Jurkat, Clone E6-1 (cell line): ENCODE results near the gene SLC41A1.

ENCODE experiments used
- DNase-seq: peaks from one replicate; pipeline ENCODE4 v3.0.0-alpha.2; 2011; ENCODE audit warnings: low read depth, low spot score
- H3K4me3 ChIP-seq: 2 replicates; pipeline ENCODE4 v1.5.1; 2011; ENCODE audit warnings: mild to moderate bottlenecking, low read length, control low read depth, moderate library complexity

The SLC41A1 gene

DNA sequence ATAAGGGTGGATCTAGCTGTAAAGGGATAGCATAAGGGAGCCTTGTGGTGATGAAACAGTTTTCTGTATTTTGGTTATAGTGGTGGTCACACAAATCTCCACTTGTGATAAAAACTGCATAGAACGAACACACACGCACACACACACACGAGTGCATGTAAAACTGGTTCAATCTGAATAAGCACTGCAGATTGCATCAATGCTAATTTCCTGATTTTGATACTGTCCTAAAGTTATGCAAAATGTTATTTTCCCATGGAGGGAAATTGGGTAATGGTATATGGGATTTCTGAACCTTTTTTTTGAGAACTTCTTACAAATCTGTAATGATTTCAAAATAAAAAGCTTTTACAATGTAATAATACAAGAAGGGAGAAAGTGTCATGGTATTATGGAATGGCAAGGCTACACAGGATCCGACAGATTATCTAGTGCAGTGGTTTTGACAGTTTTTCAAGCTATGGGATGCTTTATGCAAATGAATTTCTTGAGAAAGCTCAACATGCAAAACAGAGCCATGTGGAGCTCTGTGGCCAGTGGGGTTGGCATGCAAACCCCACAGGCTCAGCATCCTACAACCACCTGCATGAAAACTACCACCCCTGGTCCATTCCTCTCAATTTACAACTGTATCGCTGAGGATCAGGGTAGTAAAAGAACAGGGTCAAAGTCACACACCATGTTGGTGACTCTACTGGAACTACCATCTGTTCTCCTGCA lies 18.8 kb downstream of the SLC41A1 start:
- no peak overlapping the region for H3K4me3 ChIP-seq
- DNase-seq, result no peak

DNA sequence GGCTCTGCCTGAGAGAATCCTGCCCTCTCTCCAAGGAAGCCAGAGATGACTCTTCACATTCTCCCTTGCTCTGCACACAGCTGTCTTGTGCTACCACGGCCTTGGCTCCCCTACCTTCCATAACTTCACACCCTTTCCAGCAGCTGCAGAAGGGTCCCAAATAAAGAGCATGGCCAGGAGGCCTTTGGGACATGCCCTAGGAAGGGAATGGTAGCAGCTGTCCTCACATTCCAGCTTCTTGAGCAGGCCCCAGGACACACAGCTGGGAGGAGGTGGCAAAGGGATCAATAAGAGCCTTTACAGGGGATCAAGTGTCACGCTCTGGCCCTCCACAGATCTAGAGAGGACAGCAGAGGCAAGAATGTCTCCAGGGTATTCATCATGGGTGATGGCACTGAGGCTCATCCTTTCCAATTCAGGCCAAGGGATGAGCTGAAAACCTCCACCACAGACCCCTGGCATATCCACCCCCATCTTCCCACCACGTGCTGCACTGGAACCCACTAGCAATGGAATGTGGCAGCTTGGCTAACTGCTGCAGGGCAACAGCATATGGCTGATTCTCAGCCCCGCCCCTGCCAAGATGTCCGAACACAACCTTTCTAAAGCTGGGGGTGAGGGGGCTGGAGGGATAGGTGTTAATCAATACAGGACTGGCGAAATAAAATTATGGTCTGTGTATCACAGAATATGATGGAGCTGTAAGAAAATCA lies 19.9 kb downstream of the SLC41A1 start:
- H3K4me3 ChIP-seq, result no peak overlapping the region
- DNase-seq, result no peak

DNA sequence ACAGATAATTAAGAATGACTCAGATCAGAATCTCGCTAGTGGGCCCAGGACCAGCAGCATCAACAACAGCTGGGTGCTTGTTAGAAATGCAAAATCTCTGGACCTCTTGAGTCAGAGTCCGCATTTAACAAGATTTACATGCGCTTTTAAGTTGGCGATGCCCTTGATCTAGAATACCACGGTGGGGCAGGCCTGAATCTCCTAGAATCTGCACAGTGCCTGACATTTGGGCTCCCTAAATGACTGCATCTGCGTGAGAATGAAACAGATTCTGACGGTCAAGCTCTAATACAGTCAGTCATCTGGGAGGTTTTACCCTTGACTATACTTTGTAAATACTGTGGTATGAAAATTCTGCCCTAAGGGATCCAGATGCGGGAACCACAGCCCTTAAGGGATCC lies 20.5 kb downstream of the SLC41A1 start:
- H3K4me3 ChIP-seq, result no peak overlapping the region

DNA sequence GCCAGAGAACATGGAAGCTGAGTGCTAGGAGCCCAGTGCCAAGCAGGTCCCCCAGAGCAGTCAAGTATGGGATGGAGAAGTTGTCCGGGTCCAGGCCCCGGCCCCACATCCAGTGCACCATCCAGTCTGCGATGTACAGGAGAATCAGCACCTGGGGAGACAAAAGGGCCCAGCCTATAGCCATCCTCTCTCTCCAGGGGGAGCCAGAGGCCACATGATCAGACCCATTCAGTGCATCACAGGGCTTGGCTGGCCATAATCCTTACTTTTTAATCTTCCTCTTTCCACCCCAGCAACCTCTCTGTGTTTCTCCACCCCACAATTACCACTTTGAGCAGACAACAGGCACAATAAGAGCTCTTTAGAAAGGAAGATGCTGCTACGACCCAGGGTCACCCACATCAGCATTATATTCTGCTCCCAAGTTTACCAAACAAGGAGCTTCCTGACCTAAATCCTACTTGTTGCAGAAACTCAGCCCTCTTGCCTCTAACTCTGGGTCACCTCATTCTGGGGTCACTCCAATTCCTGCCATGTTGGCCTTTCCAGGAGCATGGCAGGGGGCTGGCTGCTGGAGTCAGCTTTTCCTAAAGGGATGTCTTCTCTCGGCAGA lies 21.3 kb downstream of the SLC41A1 start:
- H3K4me3 ChIP-seq, result no peak overlapping the region
- no peak for DNase-seq

More for the DNA sequence above, 20.5 kb downstream of the SLC41A1 start:
- no peak for DNase-seq

DNA sequence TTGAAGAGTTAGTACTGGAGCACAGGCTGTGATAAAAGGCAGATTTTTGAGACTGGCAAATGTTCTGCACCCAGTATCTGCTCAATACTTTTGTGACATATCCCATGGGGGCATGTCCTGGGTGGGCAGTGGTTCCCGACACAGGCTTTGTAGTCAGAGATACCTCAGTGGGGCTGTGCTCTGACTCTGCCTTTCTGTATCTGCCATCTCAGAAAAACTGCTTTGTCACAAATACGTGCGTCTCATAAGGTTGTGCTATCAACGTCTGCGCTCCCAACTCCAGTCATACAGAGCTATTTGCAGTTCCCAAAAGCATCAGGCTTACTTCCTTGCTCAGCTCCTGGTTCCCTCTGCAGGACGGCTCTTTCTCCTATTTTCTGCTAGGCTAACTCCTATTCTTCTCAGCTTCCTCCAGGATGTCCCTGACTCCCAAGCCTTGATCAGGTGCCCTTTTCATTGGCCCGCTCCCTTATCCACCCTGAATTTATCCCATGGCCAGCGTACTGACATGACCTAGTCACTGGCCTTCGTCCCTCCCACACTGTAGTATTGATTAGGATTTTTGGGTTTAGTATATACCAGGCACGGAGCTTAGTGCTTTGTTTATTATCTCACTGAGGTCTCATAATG lies 25.6 kb downstream of the SLC41A1 start:
- no peak for DNase-seq
- no peak overlapping the region for H3K4me3 ChIP-seq

DNA sequence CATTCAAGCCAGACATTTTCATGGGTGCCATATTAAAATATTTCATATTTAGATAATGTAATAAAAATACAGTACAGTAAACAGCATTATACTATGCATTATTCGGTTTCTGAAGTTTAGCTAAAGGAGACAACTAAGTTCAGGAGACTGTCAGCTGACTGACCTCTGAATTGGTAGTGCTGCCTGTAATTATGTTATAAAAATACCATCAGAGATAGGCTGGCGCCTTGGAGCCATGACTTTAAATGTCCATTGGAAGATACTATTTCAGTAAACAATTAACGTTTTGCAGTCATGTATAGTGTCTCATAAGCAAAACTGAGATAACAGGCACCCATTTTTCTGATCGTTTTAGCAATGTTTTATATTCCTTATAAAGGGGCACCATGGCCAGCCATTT lies 26.4 kb downstream of the SLC41A1 start:
- no peak overlapping the region for H3K4me3 ChIP-seq
- no peak for DNase-seq

DNA sequence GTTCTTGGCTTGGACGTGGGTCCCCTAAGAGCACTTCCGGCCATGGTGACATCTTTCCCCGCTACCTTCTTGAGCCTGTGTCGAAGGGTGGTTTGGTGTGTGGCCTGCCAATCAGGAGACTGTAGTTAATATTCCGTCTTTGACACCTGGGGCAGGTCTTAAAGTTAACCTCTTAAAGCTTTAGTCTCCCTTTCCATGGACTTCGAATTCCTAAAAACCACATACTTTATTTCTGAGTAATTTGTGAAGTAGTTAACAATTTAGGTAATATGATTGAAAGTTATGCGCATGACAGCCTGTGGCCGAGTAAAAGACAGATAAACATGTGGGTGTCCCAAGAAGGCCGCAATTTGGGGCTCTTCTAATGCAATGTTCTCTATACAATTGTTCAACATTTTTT lies 27.6 kb downstream of the SLC41A1 start:
- no peak overlapping the region for H3K4me3 ChIP-seq

DNA sequence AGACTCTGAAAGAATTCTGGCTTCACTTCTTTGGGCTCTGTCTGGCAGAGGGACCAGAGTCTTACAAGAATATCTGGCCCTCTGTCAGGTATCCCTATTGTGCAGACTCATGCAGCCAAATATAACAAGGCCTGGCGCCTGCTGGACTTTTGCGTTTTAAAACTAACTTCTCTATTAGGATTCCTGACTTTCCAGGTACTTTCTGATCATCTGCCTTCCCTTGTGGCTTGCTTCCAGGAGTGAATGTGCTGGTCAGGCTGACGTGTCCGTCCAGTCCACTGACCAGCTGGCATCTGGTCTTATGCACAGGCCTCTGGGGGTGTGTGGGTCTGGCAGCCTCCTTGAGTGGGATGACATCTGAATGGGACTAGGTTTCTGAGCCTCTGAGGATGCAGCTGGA lies 29.1 kb downstream of the SLC41A1 start:
- DNase-seq, result no peak

More for the DNA sequence above, 27.6 kb downstream of the SLC41A1 start:
- no peak for DNase-seq

DNA sequence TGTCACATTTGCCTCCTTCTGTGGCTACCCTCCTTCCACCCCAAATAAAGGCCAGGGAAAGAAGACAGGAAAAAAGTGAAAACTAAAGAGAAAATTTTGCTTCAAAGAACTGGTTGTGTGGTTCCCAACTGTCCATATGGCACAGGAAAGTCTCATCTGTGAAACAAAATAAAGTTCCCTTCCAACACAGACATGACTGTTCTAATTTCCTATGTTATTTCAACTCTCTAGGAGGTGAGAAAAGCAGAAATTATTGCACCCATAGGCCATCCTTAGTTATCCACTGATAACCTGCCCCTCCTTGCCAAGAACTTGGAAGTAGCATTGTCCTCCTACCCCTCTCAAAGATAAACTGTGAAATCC lies 29.6 kb downstream of the SLC41A1 start:
- no peak overlapping the region for H3K4me3 ChIP-seq
- DNase-seq, result no peak

More for the DNA sequence above, 29.1 kb downstream of the SLC41A1 start:
- no peak overlapping the region for H3K4me3 ChIP-seq

DNA sequence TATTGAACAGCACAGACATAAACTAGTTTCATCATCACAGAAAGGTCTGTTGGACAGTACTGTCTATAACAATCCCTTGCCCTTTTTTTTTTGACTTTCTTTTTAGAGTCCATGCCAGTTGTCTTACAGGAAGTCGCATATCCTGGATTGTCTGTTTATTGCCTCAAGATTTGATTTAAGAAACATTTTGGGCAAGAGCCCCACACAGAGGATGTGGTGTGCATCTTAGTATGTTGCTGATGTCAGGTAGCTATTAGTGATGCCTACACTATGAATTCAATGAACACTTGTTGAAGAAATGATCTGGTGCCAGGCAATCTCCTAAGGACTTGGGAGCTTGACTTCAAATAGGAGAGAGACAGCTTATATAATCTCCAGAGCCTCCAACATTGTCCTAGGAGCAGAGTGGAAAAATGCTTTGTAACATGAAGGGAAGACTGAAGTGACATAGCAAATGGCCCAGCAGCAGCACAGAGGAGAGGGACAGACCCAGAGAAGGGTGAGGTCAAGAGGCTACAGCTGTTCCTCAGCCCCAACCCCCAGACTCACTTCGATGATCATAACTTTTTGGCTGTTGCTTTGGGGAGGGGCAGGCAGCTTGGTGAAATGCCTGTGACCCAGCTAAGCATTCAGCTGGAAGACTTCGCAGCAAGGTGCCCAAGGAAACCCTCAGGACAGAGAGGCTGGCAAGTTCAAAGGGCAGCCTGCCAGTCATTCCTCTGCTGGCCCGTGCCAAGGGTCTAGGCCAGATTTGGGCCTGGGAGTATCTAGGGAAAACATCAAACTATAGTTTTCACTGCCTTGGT lies 30.2 kb downstream of the SLC41A1 start:
- peak; percentile 66 for DNase-seq
- no peak overlapping the region for H3K4me3 ChIP-seq

DNA sequence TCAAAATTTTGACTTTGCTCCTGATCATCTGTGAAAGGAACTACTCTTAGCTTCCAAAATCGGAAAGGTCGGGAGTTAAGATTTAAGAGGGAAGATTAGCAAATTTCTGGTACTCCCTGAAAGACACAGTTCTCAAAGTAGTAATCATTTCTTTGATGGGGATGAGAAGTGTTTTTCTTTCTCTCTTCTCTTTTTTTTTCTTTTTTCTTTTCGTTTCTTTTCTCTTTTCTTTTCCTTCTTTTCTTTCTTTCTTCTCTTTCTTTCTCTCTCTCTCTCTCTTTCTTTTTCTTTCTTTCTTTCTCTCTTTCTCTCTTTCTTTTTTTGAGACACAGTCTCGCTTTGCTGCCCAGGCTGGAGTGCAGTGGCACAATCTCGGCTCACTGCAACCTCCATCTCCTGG lies 32.7 kb downstream of the SLC41A1 start:
- H3K4me3 ChIP-seq, result no peak overlapping the region
- DNase-seq, result no peak

DNA sequence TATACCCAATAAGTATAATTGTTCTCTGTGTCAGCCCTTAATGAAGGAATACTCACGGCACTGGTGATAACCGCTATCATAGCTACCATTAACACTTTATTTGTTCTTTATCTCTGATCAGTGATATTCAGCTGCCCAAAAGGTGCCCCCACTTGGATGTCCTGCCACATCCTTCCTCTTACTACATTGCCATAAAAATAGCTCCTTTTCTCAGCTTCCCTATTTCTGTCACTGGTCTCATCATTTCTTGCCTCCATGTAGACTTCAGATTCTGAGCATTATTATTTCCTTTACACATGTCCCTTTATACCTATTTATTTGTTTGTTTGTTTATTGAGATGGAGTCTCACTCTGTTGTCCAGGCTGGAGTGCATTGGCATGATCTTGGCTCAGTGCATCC lies 35.0 kb downstream of the SLC41A1 start:
- H3K4me3 ChIP-seq, result no peak overlapping the region
- DNase-seq, result no peak

DNA sequence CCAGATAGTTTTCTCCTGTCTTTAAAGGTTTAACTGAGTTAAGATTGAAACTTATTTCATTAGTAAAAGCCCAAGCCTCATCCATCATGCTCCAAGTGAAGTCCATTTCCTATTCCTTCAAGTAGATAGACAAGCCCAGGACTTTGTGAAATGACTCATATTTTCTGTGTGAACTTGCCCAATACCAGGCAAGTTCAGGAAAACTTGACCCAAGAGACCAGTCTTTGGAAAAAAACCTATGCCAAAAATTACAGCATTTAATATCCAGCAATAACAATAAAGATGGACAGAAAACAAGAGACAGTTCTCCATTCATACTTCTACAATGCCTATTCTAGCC lies 37.3 kb downstream of the SLC41A1 start:
- no peak for DNase-seq
- peak overlapping the region; percentile 82 for H3K4me3 ChIP-seq

DNA sequence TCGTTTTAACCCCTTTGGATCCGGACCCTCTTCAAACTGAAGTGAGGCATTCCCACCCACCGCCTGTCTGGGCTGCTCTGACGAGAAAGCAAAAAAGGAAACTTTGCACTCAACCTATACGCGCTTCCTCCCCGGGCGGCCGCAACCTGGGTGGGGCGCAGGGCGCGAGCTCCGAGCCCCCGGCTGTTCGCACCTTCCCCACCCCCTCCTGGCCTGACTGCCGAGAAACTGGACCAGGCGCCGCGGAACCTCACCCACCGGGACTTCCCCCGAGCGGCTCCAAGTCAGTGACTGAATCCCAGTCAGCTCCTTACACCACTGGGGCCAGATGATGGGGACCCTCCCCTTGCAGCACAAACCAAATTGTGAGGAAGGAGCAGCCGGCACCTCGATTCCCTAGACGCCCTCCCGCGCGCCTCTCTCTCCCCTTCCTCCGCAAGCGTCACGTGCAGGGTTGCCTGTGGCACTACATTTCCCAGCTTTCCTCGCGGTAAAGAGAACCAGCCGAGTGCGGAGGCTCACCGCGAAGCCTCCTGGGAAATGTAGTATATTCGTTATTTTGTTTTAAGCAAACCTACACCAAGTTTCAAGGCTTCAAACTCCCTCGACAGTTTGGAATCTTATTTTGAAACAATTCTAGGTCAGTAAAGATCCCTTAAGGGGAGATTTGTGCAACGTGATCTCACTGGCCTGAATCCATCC lies 37.8 kb downstream of the SLC41A1 start, which contains the start of gene RAB29:
RAB29 (minus strand) TSS at position 468 of the 702 bp plus-strand sequence. CDS start 526 bp downstream, outside the sequence.
- H3K4me3 ChIP-seq, result peak within 1 kb of the TSS; percentile 82
- peak; percentile 87 for DNase-seq

DNA sequence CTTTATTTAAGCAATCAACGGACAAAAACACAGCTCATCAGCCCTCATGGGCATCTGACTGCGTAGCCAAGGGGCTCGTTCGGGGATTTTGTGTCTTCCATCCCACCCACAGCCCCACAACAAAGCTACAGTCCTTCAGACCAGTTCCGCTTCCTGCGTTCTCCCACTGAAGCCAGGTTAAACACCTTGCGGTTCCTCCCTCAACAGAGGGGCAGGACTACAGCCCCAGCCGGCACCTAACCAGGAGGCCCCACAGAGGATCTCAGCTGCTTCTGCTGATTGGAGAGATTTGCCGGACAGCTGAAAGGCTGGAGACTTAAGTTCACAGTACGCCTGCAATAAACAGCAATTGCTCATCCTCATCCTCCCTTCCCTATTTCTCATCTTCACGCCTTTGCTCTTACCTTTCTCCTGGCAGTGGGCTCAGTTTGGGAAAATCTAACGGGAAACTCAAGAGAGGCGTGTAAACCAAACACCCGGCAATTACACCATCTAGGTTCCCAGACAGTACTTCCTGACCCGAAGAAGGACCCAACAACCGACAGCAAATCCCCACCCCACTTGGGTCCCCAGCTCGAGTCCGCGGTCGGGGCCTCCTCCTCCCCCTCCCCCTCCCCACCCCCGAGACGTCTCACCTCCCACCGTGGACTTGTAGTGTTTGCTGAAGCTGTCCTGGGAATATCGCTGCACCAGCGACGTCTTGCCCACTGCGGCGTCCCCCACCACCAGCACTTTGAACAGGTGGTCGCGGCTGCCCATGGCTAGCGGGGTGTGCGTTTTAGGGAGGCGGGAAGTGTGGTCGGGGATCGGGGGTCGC lies 38.6 kb downstream of the SLC41A1 start:
- peak overlapping the region; percentile 82 for H3K4me3 ChIP-seq
- no peak for DNase-seq

DNA sequence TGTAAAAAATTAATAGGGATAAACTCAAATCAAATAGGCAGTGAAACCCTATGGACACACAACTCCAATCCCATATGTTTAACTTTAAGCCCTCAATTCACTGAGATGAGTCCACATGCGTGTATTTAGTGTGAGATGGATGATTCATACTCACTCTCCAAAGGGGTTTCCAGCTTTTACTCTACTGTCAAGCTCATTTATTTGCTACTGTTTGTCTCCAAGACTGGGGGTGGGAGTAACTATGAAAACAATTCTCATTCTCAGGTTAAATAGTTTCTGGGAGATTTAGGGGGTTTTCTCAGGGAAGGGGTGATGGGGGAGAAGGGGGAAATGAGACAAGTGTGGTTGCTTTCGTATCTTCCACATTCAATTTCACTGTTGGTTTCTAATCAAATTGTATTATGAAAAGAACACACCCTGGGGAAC lies 40.4 kb downstream of the SLC41A1 start:
- no peak for DNase-seq
- no peak overlapping the region for H3K4me3 ChIP-seq

DNA sequence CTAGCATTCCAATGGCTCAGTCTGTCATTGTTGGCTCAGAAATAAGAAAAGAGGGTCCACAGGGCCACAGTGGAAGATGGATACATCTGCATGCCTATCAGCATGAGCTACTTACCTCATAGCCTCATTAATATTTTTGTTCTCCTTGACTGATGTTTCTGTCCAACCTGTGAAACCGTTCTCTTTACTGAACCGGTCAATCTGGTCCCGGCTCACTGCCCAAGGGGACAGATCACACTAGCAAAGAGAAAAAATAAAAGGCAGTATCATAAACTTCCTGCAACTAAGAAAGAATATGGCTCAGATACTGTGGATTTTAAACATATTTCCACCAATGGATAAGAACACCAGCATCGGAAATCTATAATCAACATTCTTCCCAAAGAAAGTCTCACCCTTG lies 42.4 kb downstream of the SLC41A1 start:
- no peak for DNase-seq
- H3K4me3 ChIP-seq, result no peak overlapping the region
